Measurements from ENCODE around the gene PGPEP1. TPM values are rescaled to one million over a fixed set of nuclear protein-coding genes. Genes with fewer than 3 reads are reported as not detected.

PGPEP1 gene
- total and polyA plus RNA-seq, 10 of the 15 experiments (the other 5 are each of a cell fraction or from before 2014, with no cell fraction given), result 13.8 to 39.4 (median 17.0) TPM

DNA sequence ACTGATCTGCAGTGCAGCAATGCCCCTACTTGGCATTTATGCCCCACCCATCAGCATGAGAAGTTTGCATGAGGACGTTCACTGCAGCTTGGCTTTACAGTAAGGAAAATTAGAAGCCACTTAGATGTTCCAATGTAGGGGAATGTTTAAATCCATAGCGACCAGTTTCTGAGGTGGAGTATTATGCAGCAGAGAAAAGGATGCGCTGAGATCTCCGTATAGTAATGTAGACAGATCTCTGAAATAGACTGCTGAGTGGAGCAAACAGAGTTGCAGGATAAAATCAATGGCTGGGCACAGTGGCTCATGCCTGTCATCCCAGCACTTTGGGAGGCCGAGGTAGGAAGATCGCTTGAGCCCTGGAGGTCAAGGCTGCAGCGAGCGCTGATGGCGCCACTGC is 10.1 kb downstream of the PGPEP1 start:
- ChIA-PET CTCF (interaction anchor here (0.8 to 4.3 kb wide), 14 partner anchors 9 to 81 kb away, joined by 3 to 75 read pairs (median 5); partner anchors contain the start of genes GDF15 and LRRC25), SMC1A (ENCODE audit: uncharacterized antibody, unreplicated experiment) (interaction anchor here (0.9 to 3.7 kb wide), 10 partner anchors 9 to 71 kb away, joined by 3 to 30 read pairs (median 3); no protein-coding TSS in a partner anchor), RAD21 (ENCODE audit: unreplicated experiment) (interaction anchor here (1.0 to 1.4 kb wide), 2 partner anchors 22 to 71 kb away, joined by 3 read pairs; no protein-coding TSS in a partner anchor), POLR2A (no interaction called here)
- TSS peak; percentile 75 for BruUV-seq (replicated peaks)
- Histone ChIP-seq H3K9ac (ENCODE audit: control insufficient read depth, insufficient read depth, low read length) (no peak overlapping the region), H3K4me2 (ENCODE audit: control insufficient read depth, insufficient read depth) (no peak overlapping the region), H3K4me1 (ENCODE audit: control insufficient read depth, insufficient read depth, low read length) (no peaks in the 10 kb centered on the region), H4K20me1 (ENCODE audit: control insufficient read depth, insufficient read depth) (no peaks in the 10 kb centered on the region), H3K9me3 (replicated peaks; ENCODE audit: control insufficient read depth, insufficient read depth, low read length) (no peaks in the 10 kb centered on the region), H3K4me3 (no peak overlapping the region), H3K79me2 (ENCODE audit: control insufficient read depth, insufficient read depth, low read length) (no peaks in the 10 kb centered on the region), H3K36me3 (ENCODE audit: control insufficient read depth in 2 of 2, insufficient read depth in 2 of 2, low read length in 1 of 2) (0 out of 4 replicates have a peak, but pooled peaks cover 0 to 11% of the 10 kb centered on the region in 2 experiments), H2AFZ (ENCODE audit: control insufficient read depth, low read depth, low read length) (no peak overlapping the region), H3K27ac (ENCODE audit: control insufficient read depth, insufficient read depth) (no peak overlapping the region), H3K27me3 (replicated peaks in 1 of 2; ENCODE audit: control insufficient read depth in 2 of 2, insufficient read depth in 2 of 2, low read length in 1 of 2) (no peaks in the 10 kb centered on the region)
- DNase-seq (ENCODE audit: low read depth, low spot score) (no peak), FAIRE-seq (no peak), ATAC-seq (no peak)
- WGBS (ENCODE audit: insufficient coverage, insufficient replicate concordance, low lambda C conversion rate, missing lambda C conversion rate), result 84% methylated on average over 9 of the region's 9 CpGs
- intact Hi-C loops (cut with micrococcal nuclease; ENCODE audit: unreplicated experiment), result no loop called here
- TF ChIP-seq KDM1A (IDR thresholded peaks at IDR 0.05; ENCODE audit: borderline replicate concordance) (no peak), TCF7 (IDR thresholded peaks at IDR 0.05; ENCODE audit: borderline replicate concordance) (no peak), ZBTB40 (IDR thresholded peaks at IDR 0.05; ENCODE audit: borderline replicate concordance) (no peak), ZZZ3 (IDR thresholded peaks at IDR 0.05; ENCODE audit: control insufficient read depth, insufficient read length, low read depth) (no peak), RAD51 (IDR thresholded peaks at IDR 0.05) (no peak), HDGF (IDR thresholded peaks at IDR 0.05) (no peak), RELA (IDR thresholded peaks at IDR 0.05; ENCODE audit: borderline replicate concordance, partially characterized antibody) (no peak), SRF (IDR thresholded peaks at IDR 0.05; ENCODE audit: low read depth in 2 of 2, low read length in 2 of 2) (no peak), RBBP5 (conservative IDR thresholded peaks at IDR 0.05) (no peak), NFIC (IDR thresholded peaks at IDR 0.05; ENCODE audit: low read depth, low read length) (no peak), RELB (IDR thresholded peaks at IDR 0.05; ENCODE audit: low read depth) (no peak), KLF5 (IDR thresholded peaks at IDR 0.05; ENCODE audit: partially characterized antibody) (no peak), TAF1 (IDR thresholded peaks at IDR 0.05; ENCODE audit: borderline replicate concordance, low read depth, low read length) (no peak)
- TF ChIP-seq, protein P1, sequence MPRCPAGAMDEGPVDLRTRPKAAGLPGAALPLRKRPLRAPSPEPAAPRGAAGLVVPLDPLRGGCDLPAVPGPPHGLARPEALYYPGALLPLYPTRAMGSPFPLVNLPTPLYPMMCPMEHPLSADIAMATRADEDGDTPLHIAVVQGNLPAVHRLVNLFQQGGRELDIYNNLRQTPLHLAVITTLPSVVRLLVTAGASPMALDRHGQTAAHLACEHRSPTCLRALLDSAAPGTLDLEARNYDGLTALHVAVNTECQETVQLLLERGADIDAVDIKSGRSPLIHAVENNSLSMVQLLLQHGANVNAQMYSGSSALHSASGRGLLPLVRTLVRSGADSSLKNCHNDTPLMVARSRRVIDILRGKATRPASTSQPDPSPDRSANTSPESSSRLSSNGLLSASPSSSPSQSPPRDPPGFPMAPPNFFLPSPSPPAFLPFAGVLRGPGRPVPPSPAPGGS (IDR thresholded peaks at IDR 0.05; ENCODE audit: borderline replicate concordance, insufficient read depth, low read depth, low read length, poor library complexity, severe bottlenecking), result no peak
- TF ChIP-seq, protein P2, sequence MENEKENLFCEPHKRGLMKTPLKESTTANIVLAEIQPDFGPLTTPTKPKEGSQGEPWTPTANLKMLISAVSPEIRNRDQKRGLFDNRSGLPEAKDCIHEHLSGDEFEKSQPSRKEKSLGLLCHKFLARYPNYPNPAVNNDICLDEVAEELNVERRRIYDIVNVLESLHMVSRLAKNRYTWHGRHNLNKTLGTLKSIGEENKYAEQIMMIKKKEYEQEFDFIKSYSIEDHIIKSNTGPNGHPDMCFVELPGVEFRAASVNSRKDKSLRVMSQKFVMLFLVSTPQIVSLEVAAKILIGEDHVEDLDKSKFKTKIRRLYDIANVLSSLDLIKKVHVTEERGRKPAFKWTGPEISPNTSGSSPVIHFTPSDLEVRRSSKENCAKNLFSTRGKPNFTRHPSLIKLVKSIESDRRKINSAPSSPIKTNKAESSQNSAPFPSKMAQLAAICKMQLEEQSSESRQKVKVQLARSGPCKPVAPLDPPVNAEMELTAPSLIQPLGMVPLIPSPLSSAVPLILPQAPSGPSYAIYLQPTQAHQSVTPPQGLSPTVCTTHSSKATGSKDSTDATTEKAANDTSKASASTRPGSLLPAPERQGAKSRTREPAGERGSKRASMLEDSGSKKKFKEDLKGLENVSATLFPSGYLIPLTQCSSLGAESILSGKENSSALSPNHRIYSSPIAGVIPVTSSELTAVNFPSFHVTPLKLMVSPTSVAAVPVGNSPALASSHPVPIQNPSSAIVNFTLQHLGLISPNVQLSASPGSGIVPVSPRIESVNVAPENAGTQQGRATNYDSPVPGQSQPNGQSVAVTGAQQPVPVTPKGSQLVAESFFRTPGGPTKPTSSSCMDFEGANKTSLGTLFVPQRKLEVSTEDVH (IDR thresholded peaks at IDR 0.05; ENCODE audit: low read depth, partially characterized antibody), result no peak
- in situ Hi-C loops (cut with MboI), result no loop called here
